ENCODE data around the gene RFC1. TPM values are rescaled to one million over a fixed set of nuclear protein-coding genes. Genes with fewer than 3 reads are reported as not detected.
"Not testable (repeated sequence)": the region's sequence is repeated elsewhere in the genome, so short reads cannot be mapped to it uniquely, and the experiment has no call there.

The RFC1 gene
- total RNA-seq, 1 donor: 49.9 TPM

GRCh38 chr4:39285111-39285795, 80.9 kb downstream of the RFC1 start:
- H3K36me3 ChIP-seq (ENCODE audit: insufficient read depth, low read length): peaks cover 32% of the 10 kb centered on the region
- H3K27ac ChIP-seq (ENCODE audit: low read depth, low read length): no peak overlapping the region
- H3K4me1 ChIP-seq (ENCODE audit: insufficient read depth, low read length): no peaks in the 10 kb centered on the region
- no peak for TF ChIP-seq CTCF (IDR thresholded peaks at IDR 0.05; ENCODE audit: extremely low read depth, low read depth, low read length)
- H3K27me3 ChIP-seq (ENCODE audit: insufficient read depth, low read length): no peaks in the 10 kb centered on the region
- no peak overlapping the region for H3K4me3 ChIP-seq (ENCODE audit: insufficient read depth, low read length)
- no peaks in the 10 kb centered on the region for H4K20me1 ChIP-seq (ENCODE audit: insufficient read depth, low read length)
- H3K4me2 ChIP-seq (ENCODE audit: insufficient read depth, low read length): no peak overlapping the region
- H3K79me2 ChIP-seq (ENCODE audit: insufficient read depth, low read length): no peaks in the 10 kb centered on the region
- no peaks in the 10 kb centered on the region for H3K9me3 ChIP-seq (ENCODE audit: low read depth, low read length)
- no peak for DNase-seq (ENCODE audit: insufficient read length, low spot score, missing footprints)
- H2AFZ ChIP-seq (ENCODE audit: low read length): no peak overlapping the region

- no peaks in the 10 kb centered on the region for H3K4me1 ChIP-seq (ENCODE audit: insufficient read depth, low read length)
- no peaks in the 10 kb centered on the region for H3K9me3 ChIP-seq (ENCODE audit: low read depth, low read length)
- no peak overlapping the region for H3K4me3 ChIP-seq (ENCODE audit: insufficient read depth, low read length)
- DNase-seq (ENCODE audit: insufficient read length, low spot score, missing footprints): no peak
- H3K27me3 ChIP-seq (ENCODE audit: insufficient read depth, low read length): no peaks in the 10 kb centered on the region
- no peaks in the 10 kb centered on the region for H3K79me2 ChIP-seq (ENCODE audit: insufficient read depth, low read length)
- no peaks in the 10 kb centered on the region for H4K20me1 ChIP-seq (ENCODE audit: insufficient read depth, low read length)
- no peak overlapping the region for H2AFZ ChIP-seq (ENCODE audit: low read length)
- TF ChIP-seq CTCF (IDR thresholded peaks at IDR 0.05; ENCODE audit: extremely low read depth, low read depth, low read length): no peak
- peaks cover 12% of the 10 kb centered on the region for H3K36me3 ChIP-seq (ENCODE audit: insufficient read depth, low read length)
- no peak overlapping the region for H3K27ac ChIP-seq (ENCODE audit: low read depth, low read length)
- no peak overlapping the region for H3K4me2 ChIP-seq (ENCODE audit: insufficient read depth, low read length)
These were observed 85.4 kb downstream of the RFC1 start for GRCh38 chr4:39280770-39281169.

GRCh38 chr4:39279416-39279815, 86.7 kb downstream of the RFC1 start:
- H4K20me1 ChIP-seq (ENCODE audit: insufficient read depth, low read length): no peaks in the 10 kb centered on the region
- no peak for DNase-seq (ENCODE audit: insufficient read length, low spot score, missing footprints)
- H3K27me3 ChIP-seq (ENCODE audit: insufficient read depth, low read length): no peaks in the 10 kb centered on the region
- no peak overlapping the region for H3K27ac ChIP-seq (ENCODE audit: low read depth, low read length)
- H3K4me2 ChIP-seq (ENCODE audit: insufficient read depth, low read length): no peak overlapping the region
- no peaks in the 10 kb centered on the region for H3K4me1 ChIP-seq (ENCODE audit: insufficient read depth, low read length)
- H2AFZ ChIP-seq (ENCODE audit: low read length): no peak overlapping the region
- H3K36me3 ChIP-seq (ENCODE audit: insufficient read depth, low read length): peaks cover 15% of the 10 kb centered on the region
- H3K9me3 ChIP-seq (ENCODE audit: low read depth, low read length): no peaks in the 10 kb centered on the region
- TF ChIP-seq CTCF (IDR thresholded peaks at IDR 0.05; ENCODE audit: extremely low read depth, low read depth, low read length): no peak
- H3K4me3 ChIP-seq (ENCODE audit: insufficient read depth, low read length): no peak overlapping the region
- no peaks in the 10 kb centered on the region for H3K79me2 ChIP-seq (ENCODE audit: insufficient read depth, low read length)

GRCh38 chr4:39278476-39278875, 87.7 kb downstream of the RFC1 start:
- Histone ChIP-seq H3K79me2 (ENCODE audit: insufficient read depth, low read length) (no peaks in the 10 kb centered on the region), H2AFZ (ENCODE audit: low read length) (no peak overlapping the region), H3K27me3 (ENCODE audit: insufficient read depth, low read length) (no peaks in the 10 kb centered on the region), H3K4me2 (ENCODE audit: insufficient read depth, low read length) (no peak overlapping the region), H3K9me3 (ENCODE audit: low read depth, low read length) (no peaks in the 10 kb centered on the region), H3K4me3 (ENCODE audit: insufficient read depth, low read length) (no peak overlapping the region), H3K4me1 (ENCODE audit: insufficient read depth, low read length) (no peaks in the 10 kb centered on the region), H3K27ac (ENCODE audit: low read depth, low read length) (no peak overlapping the region), H3K36me3 (ENCODE audit: insufficient read depth, low read length) (peaks cover 21% of the 10 kb centered on the region), H4K20me1 (ENCODE audit: insufficient read depth, low read length) (no peaks in the 10 kb centered on the region)
- DNase-seq (ENCODE audit: insufficient read length, low spot score, missing footprints): no peak
- no peak for TF ChIP-seq CTCF (IDR thresholded peaks at IDR 0.05; ENCODE audit: extremely low read depth, low read depth, low read length)

GRCh38 chr4:39277661-39278060, 88.5 kb downstream of the RFC1 start:
- H3K27ac ChIP-seq (ENCODE audit: low read depth, low read length); H3K79me2 ChIP-seq (ENCODE audit: insufficient read depth, low read length); H2AFZ ChIP-seq (ENCODE audit: low read length); H3K4me1 ChIP-seq (ENCODE audit: insufficient read depth, low read length); H3K4me2 ChIP-seq (ENCODE audit: insufficient read depth, low read length); H3K27me3 ChIP-seq (ENCODE audit: insufficient read depth, low read length); DNase-seq (ENCODE audit: insufficient read length, low spot score, missing footprints); H3K9me3 ChIP-seq (ENCODE audit: low read depth, low read length); H3K4me3 ChIP-seq (ENCODE audit: insufficient read depth, low read length); H4K20me1 ChIP-seq (ENCODE audit: insufficient read depth, low read length): not testable (repeated sequence)
- H3K36me3 ChIP-seq (ENCODE audit: insufficient read depth, low read length): peaks cover 30% of the 10 kb centered on the region
